HEK293 (cell line): ENCODE measurements around the gene CAPS.
A peak's percentile ranks its signal among the peaks of the same experiment; 100 is the strongest.

Source experiments
- CTCF ChIA-PET: fragments of 350-600 bp; formaldehyde crosslinking; extraction: SDS; loops from one replicate; lab custom pipeline; 2021; ENCODE audit warnings: antibody characterized with exemption; lab: Yijun Ruan, JAX
- POLR2A ChIA-PET: fragments of 300-600 bp; formaldehyde crosslinking; extraction: SDS; loops from one replicate; lab custom pipeline; 2020; ENCODE audit warnings: antibody characterized with exemption, inconsistent platforms; lab: Yijun Ruan, JAX
- H3K27ac ChIP-seq: fragments of 200-500 bp; sonication (Bioruptor generic); 2 replicates; pipeline ENCODE4 v1.5.1; 2014; ENCODE audit warnings: low read depth, low read length, control low read depth, inconsistent platforms; ENCODE audit errors: extremely low read depth
- H3K36me3 ChIP-seq, 2 experiments: fragments of 200-500 bp in 1 of 2; sonication (Bioruptor generic) in 1 of 2; 1 replicate in 1 of 2; 2 replicates in 1 of 2; pipeline ENCODE4 v1.5.1; 2014 to 2017; ENCODE audit warnings: inconsistent platforms in 2 of 2, low read length in 2 of 2; ENCODE audit not compliant: control insufficient read depth in 2 of 2, insufficient read depth in 1 of 2
- H3K4me1 ChIP-seq: fragments of 200-500 bp; sonication (Bioruptor generic); 2 replicates; pipeline ENCODE4 v1.5.1; 2014; ENCODE audit warnings: mild to moderate bottlenecking, low read length, inconsistent platforms; ENCODE audit not compliant: control insufficient read depth, insufficient read depth
- H3K4me3 ChIP-seq: 2 replicates; pipeline ENCODE4 v1.5.1; 2011; ENCODE audit warnings: low read depth, mild to moderate bottlenecking, control low read depth, low read length, moderate library complexity
- H3K9me3 ChIP-seq: fragments of 200-500 bp; sonication (Bioruptor generic); 2 replicates; pipeline ENCODE4 v1.5.1; 2014; ENCODE audit warnings: low read depth, low read length, inconsistent platforms; ENCODE audit not compliant: control insufficient read depth, insufficient read depth
- GLI4 ChIP-seq: fragments of 450-650 bp; formaldehyde crosslinking; IDR thresholded peaks from 2 replicates; pipeline ENCODE4 v1.5.1; 2016; ENCODE audit warnings: missing biosample characterization, missing genetic modification characterization
- GLIS1 ChIP-seq: fragments of 450-650 bp; formaldehyde crosslinking; IDR thresholded peaks from 2 replicates; pipeline ENCODE4 v1.5.1; 2016; ENCODE audit warnings: missing biosample characterization, missing genetic modification characterization
- HOXC10 ChIP-seq: sonication (generic); formaldehyde crosslinking; IDR thresholded peaks from 2 replicates; pipeline ENCODE4 v1.8.1; 2023; ENCODE audit warnings: mild to moderate bottlenecking, missing genetic modification reagents
- IKZF3 ChIP-seq: fragments of 450-650 bp; IDR thresholded peaks from 2 replicates; pipeline ENCODE4 v1.5.0; 2018; ENCODE audit warnings: missing biosample characterization, mild to moderate bottlenecking, missing genetic modification characterization, moderate library complexity
- REPIN1 ChIP-seq: fragments of 450-650 bp; formaldehyde crosslinking; IDR thresholded peaks from 2 replicates; pipeline ENCODE4 v1.5.1; 2017; ENCODE audit warnings: missing biosample characterization, missing genetic modification characterization, low read depth
- SCRT2 ChIP-seq: fragments of 450-650 bp; formaldehyde crosslinking; IDR thresholded peaks from 2 replicates; pipeline ENCODE4 v1.5.1; 2016; ENCODE audit warnings: missing biosample characterization, missing genetic modification characterization
- WT1 ChIP-seq: fragments of 450-650 bp; formaldehyde crosslinking; IDR thresholded peaks from 2 replicates; pipeline ENCODE4 v1.5.1; 2016; ENCODE audit warnings: missing biosample characterization, missing genetic modification characterization
- ZBTB21 ChIP-seq: fragments of 450-650 bp; formaldehyde crosslinking; IDR thresholded peaks from 2 replicates; pipeline ENCODE4 v1.5.1; 2017; ENCODE audit warnings: missing biosample characterization, missing genetic modification characterization
- ZIC2 ChIP-seq: fragments of 450-650 bp; formaldehyde crosslinking; IDR thresholded peaks from 2 replicates; pipeline ENCODE4 v1.5.1; 2016; ENCODE audit warnings: missing biosample characterization, missing genetic modification characterization
- ZNF223 ChIP-seq: fragments of 450-650 bp; formaldehyde crosslinking; IDR thresholded peaks from 2 replicates; pipeline ENCODE4 v1.5.1; 2016; ENCODE audit warnings: missing biosample characterization, missing genetic modification characterization
- ZNF23 ChIP-seq: fragments of 450-650 bp; formaldehyde crosslinking; IDR thresholded peaks from 2 replicates; pipeline ENCODE4 v1.5.1; 2016; ENCODE audit warnings: missing biosample characterization, missing genetic modification characterization, borderline replicate concordance
- ZNF248 ChIP-seq: fragments of 450-650 bp; formaldehyde crosslinking; IDR thresholded peaks from 2 replicates; pipeline ENCODE4 v1.5.1; 2017; ENCODE audit warnings: missing biosample characterization, missing genetic modification characterization
- ZNF341 ChIP-seq: fragments of 450-650 bp; formaldehyde crosslinking; IDR thresholded peaks from 2 replicates; pipeline ENCODE4; 2016; ENCODE audit warnings: low read depth, missing biosample characterization, missing genetic modification characterization
- ZNF354C ChIP-seq: fragments of 450-650 bp; formaldehyde crosslinking; IDR thresholded peaks from 2 replicates; pipeline ENCODE4 v1.5.1; 2016; ENCODE audit warnings: missing biosample characterization, missing genetic modification characterization, low read depth, borderline replicate concordance
- ZNF433 ChIP-seq: fragments of 450-650 bp; formaldehyde crosslinking; IDR thresholded peaks from 2 replicates; pipeline ENCODE4 v1.5.1; 2016; ENCODE audit warnings: missing biosample characterization, missing genetic modification characterization, low read depth
- ZNF48 ChIP-seq: fragments of 450-650 bp; formaldehyde crosslinking; IDR thresholded peaks from 2 replicates; pipeline ENCODE4 v1.5.1; 2016; ENCODE audit warnings: missing biosample characterization, missing genetic modification characterization
- ZNF514 ChIP-seq: fragments of 450-650 bp; formaldehyde crosslinking; IDR thresholded peaks from 2 replicates; pipeline ENCODE4 v1.5.1; 2016; ENCODE audit warnings: missing biosample characterization, missing genetic modification characterization
- ZNF571 ChIP-seq: fragments of 450-650 bp; formaldehyde crosslinking; IDR thresholded peaks from 2 replicates; pipeline ENCODE4 v1.5.0; 2017; ENCODE audit warnings: missing biosample characterization, missing genetic modification characterization
- ZNF624 ChIP-seq: fragments of 450-650 bp; formaldehyde crosslinking; IDR thresholded peaks from 2 replicates; pipeline ENCODE4 v1.5.1; 2017; ENCODE audit warnings: missing biosample characterization, missing genetic modification characterization
- ZNF658 ChIP-seq: fragments of 450-650 bp; formaldehyde crosslinking; IDR thresholded peaks from 2 replicates; pipeline ENCODE4; 2016; ENCODE audit warnings: missing biosample characterization, missing genetic modification characterization
- ZNF707 ChIP-seq: fragments of 450-650 bp; formaldehyde crosslinking; IDR thresholded peaks from 2 replicates; pipeline ENCODE4 v1.5.1; 2016; ENCODE audit warnings: missing biosample characterization, missing genetic modification characterization
- ZNF747 ChIP-seq: fragments of 450-650 bp; formaldehyde crosslinking; IDR thresholded peaks from 2 replicates; pipeline ENCODE4 v1.5.1; 2016; ENCODE audit warnings: missing biosample characterization, missing genetic modification characterization
- ZSCAN30 ChIP-seq: fragments of 450-650 bp; IDR thresholded peaks from 2 replicates; pipeline ENCODE4 v1.5.1; 2018; ENCODE audit warnings: missing biosample characterization, mild to moderate bottlenecking, missing genetic modification characterization, moderate library complexity
- TF ChIP-seq, protein P1 (sequence below): fragments of 450-650 bp; formaldehyde crosslinking; IDR thresholded peaks from 2 replicates; pipeline ENCODE4 v1.5.1; 2016; ENCODE audit warnings: missing biosample characterization, missing genetic modification characterization

The CAPS gene

GRCh38 chr19:5890099-5890498 is 24.0 kb upstream of the CAPS start:
- H3K4me1 ChIP-seq: no peaks in the 10 kb centered on the region; the same call in 1 of the 2 replicates
- no peaks in the 10 kb centered on the region for H3K9me3 ChIP-seq
- TF ChIP-seq GLI4 (tag by site-specific recombination): no peak
- no peak for TF ChIP-seq ZNF658 (tag by site-specific recombination)
- TF ChIP-seq REPIN1: no peak
- no peak for TF ChIP-seq SCRT2 (tag by site-specific recombination)
- no peak for TF ChIP-seq ZNF707 (tag by site-specific recombination)
- no peak for TF ChIP-seq ZNF747 (tag by site-specific recombination)
- TF ChIP-seq ZNF624 (tag by site-specific recombination): no peak
- no peak for TF ChIP-seq ZNF341
- TF ChIP-seq ZNF23 (tag by site-specific recombination): no peak
- no peak for TF ChIP-seq ZNF48 (tag by site-specific recombination)
- TF ChIP-seq ZNF514 (tag by site-specific recombination): no peak
- no peak overlapping the region for H3K27ac ChIP-seq
- H3K4me3 ChIP-seq: no peak overlapping the region
- POLR2A ChIA-PET: interaction anchor here (0.8 to 2.3 kb wide), 2 partner anchors 86 to 107 kb away, joined by 4 to 19 read pairs; no protein-coding TSS in a partner anchor
- CTCF ChIA-PET: interaction anchor here (0.6 to 5.3 kb wide), 3 partner anchors 14 to 86 kb away, joined by 3 to 65 read pairs (median 8); partner anchors contain the start of gene NRTN
- H3K36me3 ChIP-seq: peaks cover 0 to 9% of the 10 kb centered on the region in 2 experiments; a peak in 1 of 3 replicates

DNA sequence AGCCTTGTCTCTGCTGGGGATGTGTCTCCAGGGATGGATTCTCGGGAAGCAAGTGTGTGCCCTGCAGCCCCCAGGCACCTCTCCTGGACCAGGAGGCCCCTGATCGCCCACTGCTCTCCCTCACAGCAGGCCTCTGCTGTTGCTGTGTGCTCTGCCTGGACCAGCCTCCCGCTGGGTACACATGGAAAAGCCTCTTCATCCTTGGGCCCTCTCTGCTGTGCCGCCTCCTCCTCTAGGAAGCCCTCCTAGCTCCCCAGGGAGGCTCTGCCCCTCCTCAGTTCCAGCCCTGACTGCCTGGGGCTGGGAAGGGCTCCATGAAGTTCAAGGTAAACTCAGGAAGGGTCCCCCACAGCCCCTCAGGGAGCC is 22.5 kb upstream of the CAPS start:
- POLR2A ChIA-PET: interaction anchor here (0.6 to 3.8 kb wide), 4 partner anchors 12 to 1939 kb away, joined by 5 to 25 read pairs (median 14); partner anchors contain the start of genes NDUFA11 and VMAC
- H3K27ac ChIP-seq: no peak overlapping the region
- H3K36me3 ChIP-seq: peaks cover 0 to 21% of the 10 kb centered on the region in 2 experiments; a peak in 1 of 3 replicates
- TF ChIP-seq ZIC2 (tag by site-specific recombination) (peak; percentile 94), IKZF3 (tag by site-specific recombination) (0 out of 2 replicates have a peak, but pooled peaks have one; percentile 32), ZNF223 (tag by site-specific recombination) (peak; percentile 44; the same call in 1 of the 2 replicates), ZSCAN30 (tag by site-specific recombination) (no peak)
- no peaks in the 10 kb centered on the region; the same call in 1 of the 2 replicates for H3K4me1 ChIP-seq
- no peaks in the 10 kb centered on the region for H3K9me3 ChIP-seq
- H3K4me3 ChIP-seq: no peak overlapping the region
- CTCF ChIA-PET: interaction anchor here (0.6 to 5.3 kb wide), 8 partner anchors 10 to 131 kb away, joined by 3 to 65 read pairs (median 6); partner anchors contain the start of gene NRTN

- ChIA-PET CTCF (interaction anchor here (0.6 to 5.3 kb wide), 11 partner anchors 9 to 117 kb away, joined by 3 to 65 read pairs (median 4); partner anchors contain the start of gene NRTN), POLR2A (interaction anchor here (2.3 to 3.8 kb wide), 3 partner anchors 11 to 88 kb away, joined by 10 to 25 read pairs (median 19); partner anchors contain the start of genes NDUFA11 and VMAC)
- H3K4me3 ChIP-seq: no peak overlapping the region
- no peaks in the 10 kb centered on the region; the same call in 1 of the 2 replicates for H3K4me1 ChIP-seq
- H3K36me3 ChIP-seq: peaks cover 0 to 27% of the 10 kb centered on the region in 2 experiments; a peak in 1 of 3 replicates
- H3K27ac ChIP-seq: no peak overlapping the region
- no peaks in the 10 kb centered on the region for H3K9me3 ChIP-seq
- TF ChIP-seq HOXC10 (CRISPR knock-in tag): no peak
- no peak for TF ChIP-seq WT1 (tag by site-specific recombination)
- peak; percentile 90 for TF ChIP-seq GLIS1
- TF ChIP-seq ZNF248 (tag by site-specific recombination): no peak
- TF ChIP-seq ZNF354C (tag by site-specific recombination): no peak
- TF ChIP-seq ZIC2 (tag by site-specific recombination): peak; percentile 52
- TF ChIP-seq ZBTB21 (tag by site-specific recombination): no peak
- no peak for TF ChIP-seq ZNF433 (tag by site-specific recombination)
- no peak for TF ChIP-seq ZNF571 (tag by site-specific recombination)
- no peak for TF ChIP-seq ZNF48 (tag by site-specific recombination)
- TF ChIP-seq, protein P1, sequence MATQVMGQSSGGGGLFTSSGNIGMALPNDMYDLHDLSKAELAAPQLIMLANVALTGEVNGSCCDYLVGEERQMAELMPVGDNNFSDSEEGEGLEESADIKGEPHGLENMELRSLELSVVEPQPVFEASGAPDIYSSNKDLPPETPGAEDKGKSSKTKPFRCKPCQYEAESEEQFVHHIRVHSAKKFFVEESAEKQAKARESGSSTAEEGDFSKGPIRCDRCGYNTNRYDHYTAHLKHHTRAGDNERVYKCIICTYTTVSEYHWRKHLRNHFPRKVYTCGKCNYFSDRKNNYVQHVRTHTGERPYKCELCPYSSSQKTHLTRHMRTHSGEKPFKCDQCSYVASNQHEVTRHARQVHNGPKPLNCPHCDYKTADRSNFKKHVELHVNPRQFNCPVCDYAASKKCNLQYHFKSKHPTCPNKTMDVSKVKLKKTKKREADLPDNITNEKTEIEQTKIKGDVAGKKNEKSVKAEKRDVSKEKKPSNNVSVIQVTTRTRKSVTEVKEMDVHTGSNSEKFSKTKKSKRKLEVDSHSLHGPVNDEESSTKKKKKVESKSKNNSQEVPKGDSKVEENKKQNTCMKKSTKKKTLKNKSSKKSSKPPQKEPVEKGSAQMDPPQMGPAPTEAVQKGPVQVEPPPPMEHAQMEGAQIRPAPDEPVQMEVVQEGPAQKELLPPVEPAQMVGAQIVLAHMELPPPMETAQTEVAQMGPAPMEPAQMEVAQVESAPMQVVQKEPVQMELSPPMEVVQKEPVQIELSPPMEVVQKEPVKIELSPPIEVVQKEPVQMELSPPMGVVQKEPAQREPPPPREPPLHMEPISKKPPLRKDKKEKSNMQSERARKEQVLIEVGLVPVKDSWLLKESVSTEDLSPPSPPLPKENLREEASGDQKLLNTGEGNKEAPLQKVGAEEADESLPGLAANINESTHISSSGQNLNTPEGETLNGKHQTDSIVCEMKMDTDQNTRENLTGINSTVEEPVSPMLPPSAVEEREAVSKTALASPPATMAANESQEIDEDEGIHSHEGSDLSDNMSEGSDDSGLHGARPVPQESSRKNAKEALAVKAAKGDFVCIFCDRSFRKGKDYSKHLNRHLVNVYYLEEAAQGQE (tag by site-specific recombination): no peak
Measured at GRCh38 chr19:5891938-5892771, 21.9 kb upstream of the CAPS start.
